Measurements from ENCODE around the gene SSBP4. TPM values are rescaled to one million over a fixed set of nuclear protein-coding genes. Genes with fewer than 3 reads are reported as not detected.

SSBP4 gene
- total RNA-seq, 1 donor, result 82.1 TPM

- no peak for DNase-seq (ENCODE audit: low read depth in 2 of 3, low spot score in 2 of 3)
Measured at GRCh38 chr19:18431351-18432197, 12.4 kb downstream of the SSBP4 start.

GRCh38 chr19:18432275-18433014 is 13.2 kb downstream of the SSBP4 start:
- no peak for DNase-seq (ENCODE audit: low read depth in 2 of 3, low spot score in 2 of 3)

GRCh38 chr19:18433015-18433691 is 14.0 kb downstream of the SSBP4 start:
- peak in 2 of 3 donors; percentile 69 to 78 for DNase-seq (ENCODE audit: low read depth in 2 of 3, low spot score in 2 of 3)

- no peak for DNase-seq (ENCODE audit: low read depth in 2 of 3, low spot score in 2 of 3)
Measured at GRCh38 chr19:18433735-18434398, 14.7 kb downstream of the SSBP4 start.

DNA sequence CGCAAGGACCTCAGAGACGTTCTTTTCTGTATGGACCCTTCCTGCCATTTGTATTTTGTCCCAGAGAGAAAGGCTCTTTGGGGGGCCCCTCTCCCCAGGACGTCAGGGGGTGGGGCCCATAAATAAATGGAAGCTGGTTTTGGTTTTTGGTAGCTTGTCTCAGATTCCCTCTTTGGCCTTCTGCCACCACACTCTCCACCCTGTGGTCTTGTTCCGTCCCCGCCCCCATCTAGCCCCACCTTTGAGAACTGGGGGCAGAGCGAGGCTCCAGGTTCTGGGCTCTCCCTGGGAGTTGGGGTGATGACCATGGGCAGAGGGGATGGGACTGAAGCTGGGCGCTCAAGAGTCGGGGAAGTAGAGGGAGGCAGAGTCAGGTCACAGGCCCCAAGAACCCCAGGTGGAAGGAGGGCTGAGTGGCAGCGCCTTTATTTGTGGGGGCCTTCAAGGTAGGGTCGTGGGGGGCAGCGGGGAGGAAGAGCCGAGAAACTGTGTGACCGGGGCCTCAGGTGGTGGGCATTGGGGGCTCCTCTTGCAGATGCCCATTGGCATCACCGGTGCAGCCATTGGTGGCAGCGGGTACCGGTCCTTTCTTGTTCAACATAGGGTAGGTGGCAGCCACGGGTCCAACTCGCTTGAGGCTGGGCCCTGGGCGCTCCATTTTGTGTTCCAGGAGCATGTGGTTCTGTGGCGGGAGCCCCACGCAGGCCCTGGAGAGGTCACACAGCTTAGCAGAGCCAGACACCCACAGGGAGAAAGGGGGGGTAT is 15.4 kb downstream of the SSBP4 start:
- no peak for DNase-seq (ENCODE audit: low read depth in 2 of 3, low spot score in 2 of 3)

GRCh38 chr19:18435178-18435841 is 16.1 kb downstream of the SSBP4 start:
- DNase-seq (ENCODE audit: low read depth in 2 of 3, low spot score in 2 of 3), result no peak

GRCh38 chr19:18435842-18436670 is 16.9 kb downstream of the SSBP4 start:
- DNase-seq (ENCODE audit: low read depth in 2 of 3, low spot score in 2 of 3), result no peak

DNA sequence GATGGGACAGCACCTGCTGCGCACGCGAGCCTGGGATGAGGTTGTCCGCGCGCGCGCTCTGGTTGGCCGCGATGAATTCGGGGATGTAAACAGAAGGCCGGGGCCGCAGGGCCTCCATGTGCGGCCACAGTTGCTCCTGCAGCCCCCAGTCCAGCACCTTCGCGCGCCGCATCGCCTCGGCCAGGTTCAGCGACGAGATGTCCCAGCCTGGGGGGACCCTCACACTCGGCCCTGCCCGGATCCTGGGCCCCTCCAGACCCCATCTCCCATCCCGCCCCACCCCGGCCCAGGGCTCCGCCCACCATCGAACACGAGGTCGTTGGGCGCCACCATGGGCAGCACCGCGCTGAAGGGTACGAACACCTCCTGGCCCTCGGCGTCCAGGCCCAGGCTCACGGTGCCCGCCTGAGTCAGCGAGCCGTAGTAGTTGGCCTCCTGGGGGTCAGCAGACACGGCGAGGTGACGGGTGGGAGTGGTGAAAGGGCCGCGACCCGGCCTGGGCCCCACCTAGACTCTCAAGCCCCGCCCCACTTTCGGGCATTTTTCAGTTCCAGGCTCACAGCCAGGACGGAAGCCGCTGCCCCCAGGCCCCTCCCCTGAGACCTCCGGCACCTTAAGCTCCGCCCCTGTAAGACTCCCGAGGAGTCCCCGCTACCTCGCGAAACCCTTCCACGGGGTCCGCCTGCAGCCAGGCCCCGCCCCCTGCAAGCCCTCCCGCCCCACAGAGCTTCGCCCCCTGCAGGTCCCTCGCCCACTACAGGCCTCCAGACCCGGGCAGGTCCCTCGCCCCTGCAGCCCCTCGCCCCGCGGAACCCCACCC is 17.7 kb downstream of the SSBP4 start:
- peak in 2 of 3 donors; percentile 92 to 94 for DNase-seq (ENCODE audit: low read depth in 2 of 3, low spot score in 2 of 3)

- DNase-seq (ENCODE audit: low read depth in 2 of 3, low spot score in 2 of 3), result peak in 1 of 3 donors; percentile 48
Measured at GRCh38 chr19:18437491-18438330, 18.5 kb downstream of the SSBP4 start, which contains the start of gene ISYNA1. Gene ISYNA1 (minus strand): TSS chr19:18438133. CDS start chr19:18437979, 154 bp downstream.

DNA sequence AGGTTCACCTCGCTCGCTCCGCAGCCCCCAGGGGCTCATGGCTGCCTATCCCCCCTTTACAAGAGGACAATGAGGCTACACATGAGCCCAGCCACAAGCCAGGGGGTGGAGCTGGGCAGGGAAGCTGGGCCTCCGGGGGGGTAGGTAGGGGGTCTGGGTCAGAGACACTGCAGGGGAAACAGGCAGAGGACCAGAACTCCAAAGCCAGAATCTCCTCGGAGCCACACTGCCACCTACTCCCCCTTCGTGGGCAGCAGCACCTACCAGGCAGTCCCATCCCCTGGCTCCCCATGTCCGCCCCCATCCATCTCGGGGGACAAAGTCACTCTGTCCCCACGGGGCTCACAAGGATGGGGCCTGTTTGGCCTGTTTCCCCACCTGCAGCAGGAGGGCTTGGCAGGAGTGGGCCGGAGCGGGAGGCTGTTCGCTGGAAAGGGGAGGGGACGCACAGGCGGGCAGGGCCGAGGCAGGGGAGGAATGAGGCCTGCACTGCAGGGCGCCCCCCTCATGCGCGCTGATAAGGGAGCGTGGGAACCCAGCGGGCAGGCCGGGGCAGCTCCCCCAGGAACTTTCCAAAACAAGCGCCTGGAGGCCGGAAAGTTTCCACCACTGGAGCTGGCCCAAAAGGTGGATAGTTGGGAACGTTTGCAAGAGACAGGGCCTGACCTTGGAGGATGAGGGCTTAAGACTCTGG is 19.3 kb downstream of the SSBP4 start:
- no peak for DNase-seq (ENCODE audit: low read depth in 2 of 3, low spot score in 2 of 3)

GRCh38 chr19:18439025-18439909 is 20.1 kb downstream of the SSBP4 start:
- no peak for DNase-seq (ENCODE audit: low read depth in 2 of 3, low spot score in 2 of 3)

DNA sequence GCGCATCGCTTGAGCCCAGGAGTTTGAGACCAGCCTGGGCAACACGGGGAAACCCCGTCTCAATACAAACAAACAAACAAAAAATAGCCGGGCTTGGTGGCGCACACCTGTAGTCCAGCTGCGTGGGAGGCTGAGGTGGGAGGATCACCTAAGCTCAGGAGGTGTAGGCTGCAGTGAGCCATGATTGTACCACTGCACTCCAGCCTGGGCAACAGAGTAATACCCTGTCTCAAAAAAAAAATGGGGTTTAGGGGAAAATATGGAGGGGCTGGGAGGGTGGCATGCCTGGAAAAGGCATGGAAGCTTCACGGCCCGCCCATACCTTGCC is 20.7 kb downstream of the SSBP4 start:
- no peak for DNase-seq (ENCODE audit: low read depth in 2 of 3, low spot score in 2 of 3)

DNA sequence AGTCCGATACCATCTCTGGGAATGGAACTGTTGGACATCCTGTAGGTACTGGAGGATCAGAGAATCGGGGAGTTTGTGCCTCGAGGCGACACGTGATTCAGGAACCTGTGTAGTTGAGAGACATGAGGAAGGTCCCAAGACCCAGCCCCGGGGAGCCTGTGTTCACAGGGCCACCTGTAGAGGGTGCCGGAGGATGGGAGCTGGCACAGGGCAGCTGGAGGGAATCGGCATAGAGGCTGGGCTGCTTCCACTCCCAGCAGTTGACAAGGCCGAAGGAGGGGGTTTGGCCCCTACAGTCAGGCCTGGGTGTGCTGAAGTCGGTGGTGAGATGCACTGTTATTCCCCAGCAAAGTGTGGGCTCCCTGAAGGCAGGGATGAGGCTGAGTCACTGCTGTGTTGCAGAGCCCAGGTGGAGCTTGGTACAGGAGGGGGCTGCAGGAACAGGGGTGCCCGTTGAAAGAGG is 21.2 kb downstream of the SSBP4 start:
- DNase-seq (ENCODE audit: low read depth in 2 of 3, low spot score in 2 of 3), result peak in 1 of 3 donors; percentile 54

- DNase-seq (ENCODE audit: low read depth in 2 of 3, low spot score in 2 of 3), result no peak
Measured at GRCh38 chr19:18440936-18441803, 22.0 kb downstream of the SSBP4 start.
